ENCODE results near the gene BAZ1A. TPM values are rescaled to one million over a fixed set of nuclear protein-coding genes. Genes with fewer than 3 reads are reported as not detected.

Gene BAZ1A
- polyA plus RNA-seq, 1 donor from 2014 or later = 18.1 TPM

- Histone ChIP-seq H3K9me3 (ENCODE audit: low read length) (no peaks in the 10 kb centered on the region), H3K4me2 (ENCODE audit: low read length) (no peak overlapping the region), H3K36me3 (ENCODE audit: insufficient read depth, low read length) (peaks cover 4% of the 10 kb centered on the region), H3K9me2 (ENCODE audit: insufficient read depth, low read length) (no peaks in the 10 kb centered on the region), H3K9ac (ENCODE audit: low read length) (no peak overlapping the region), H4K20me1 (ENCODE audit: insufficient read depth) (no peaks in the 10 kb centered on the region), H3K27ac (ENCODE audit: low read length) (no peak overlapping the region), H2AFZ (ENCODE audit: low read depth, low read length) (no peak overlapping the region), H3F3A (ENCODE audit: insufficient read depth, low read length, poor library complexity, severe bottlenecking) (no peaks in the 10 kb centered on the region), H3K79me2 (replicated peaks; ENCODE audit: insufficient read depth, low read length) (no peaks in the 10 kb centered on the region), H3K27me3 (ENCODE audit: insufficient read depth, low read depth, low read length) (no peaks in the 10 kb centered on the region), H3K4me3 (ENCODE audit: low read length) (no peak overlapping the region)
- TF ChIP-seq POLR2AphosphoS5 (IDR thresholded peaks at IDR 0.05) (no peak), SMC3 (conservative IDR thresholded peaks at IDR 0.05; ENCODE audit: poor library complexity) (no peak), TAF1 (IDR thresholded peaks at IDR 0.05; ENCODE audit: low read depth) (no peak), RAD21 (conservative IDR thresholded peaks at IDR 0.05) (no peak), EP300 (conservative IDR thresholded peaks at IDR 0.05; ENCODE audit: poor library complexity, severe bottlenecking) (no peak), CTCF (IDR thresholded peaks at IDR 0.05; ENCODE audit: poor library complexity, severe bottlenecking) (no peak), MXI1 (conservative IDR thresholded peaks at IDR 0.05; ENCODE audit: poor library complexity, severe bottlenecking) (no peak), EZH2 (IDR thresholded peaks at IDR 0.05; ENCODE audit: borderline replicate concordance, insufficient read depth, low read length, poor library complexity, severe bottlenecking) (no peak)
- TF ChIP-seq, protein P1, sequence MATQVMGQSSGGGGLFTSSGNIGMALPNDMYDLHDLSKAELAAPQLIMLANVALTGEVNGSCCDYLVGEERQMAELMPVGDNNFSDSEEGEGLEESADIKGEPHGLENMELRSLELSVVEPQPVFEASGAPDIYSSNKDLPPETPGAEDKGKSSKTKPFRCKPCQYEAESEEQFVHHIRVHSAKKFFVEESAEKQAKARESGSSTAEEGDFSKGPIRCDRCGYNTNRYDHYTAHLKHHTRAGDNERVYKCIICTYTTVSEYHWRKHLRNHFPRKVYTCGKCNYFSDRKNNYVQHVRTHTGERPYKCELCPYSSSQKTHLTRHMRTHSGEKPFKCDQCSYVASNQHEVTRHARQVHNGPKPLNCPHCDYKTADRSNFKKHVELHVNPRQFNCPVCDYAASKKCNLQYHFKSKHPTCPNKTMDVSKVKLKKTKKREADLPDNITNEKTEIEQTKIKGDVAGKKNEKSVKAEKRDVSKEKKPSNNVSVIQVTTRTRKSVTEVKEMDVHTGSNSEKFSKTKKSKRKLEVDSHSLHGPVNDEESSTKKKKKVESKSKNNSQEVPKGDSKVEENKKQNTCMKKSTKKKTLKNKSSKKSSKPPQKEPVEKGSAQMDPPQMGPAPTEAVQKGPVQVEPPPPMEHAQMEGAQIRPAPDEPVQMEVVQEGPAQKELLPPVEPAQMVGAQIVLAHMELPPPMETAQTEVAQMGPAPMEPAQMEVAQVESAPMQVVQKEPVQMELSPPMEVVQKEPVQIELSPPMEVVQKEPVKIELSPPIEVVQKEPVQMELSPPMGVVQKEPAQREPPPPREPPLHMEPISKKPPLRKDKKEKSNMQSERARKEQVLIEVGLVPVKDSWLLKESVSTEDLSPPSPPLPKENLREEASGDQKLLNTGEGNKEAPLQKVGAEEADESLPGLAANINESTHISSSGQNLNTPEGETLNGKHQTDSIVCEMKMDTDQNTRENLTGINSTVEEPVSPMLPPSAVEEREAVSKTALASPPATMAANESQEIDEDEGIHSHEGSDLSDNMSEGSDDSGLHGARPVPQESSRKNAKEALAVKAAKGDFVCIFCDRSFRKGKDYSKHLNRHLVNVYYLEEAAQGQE (IDR thresholded peaks at IDR 0.05; ENCODE audit: borderline replicate concordance) = no peak
Observed at GRCh38 chr14:34781242-34781641, 93.9 kb downstream of the BAZ1A start.

DNA sequence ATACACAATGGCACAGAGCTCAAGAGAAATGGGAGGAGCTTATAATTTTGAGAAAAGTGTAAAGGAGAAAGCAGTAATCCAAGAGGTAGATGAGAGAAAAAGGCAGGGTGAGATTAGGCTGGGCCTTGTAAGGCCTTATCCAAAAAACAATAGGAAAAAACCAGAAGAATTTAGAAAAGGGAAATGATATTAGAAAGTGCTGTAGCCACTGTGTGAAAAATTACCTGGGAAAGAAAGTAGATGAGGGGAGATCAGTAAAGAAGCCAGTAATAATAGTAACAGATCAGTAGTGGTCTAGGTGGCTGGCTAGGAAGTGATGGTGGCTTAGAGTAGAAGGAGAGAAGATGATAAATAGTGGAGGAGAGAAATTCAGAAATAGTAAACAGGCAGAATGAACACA, 94.5 kb downstream of the BAZ1A start:
- Histone ChIP-seq H2AFZ (ENCODE audit: low read depth, low read length) (no peak overlapping the region), H3K9ac (ENCODE audit: low read length) (no peak overlapping the region), H3K36me3 (ENCODE audit: insufficient read depth, low read length) (peaks cover 7% of the 10 kb centered on the region), H3K27ac (ENCODE audit: low read length) (no peak overlapping the region), H3K4me3 (ENCODE audit: low read length) (no peak overlapping the region), H4K20me1 (ENCODE audit: insufficient read depth) (no peaks in the 10 kb centered on the region), H3K9me3 (ENCODE audit: low read length) (no peaks in the 10 kb centered on the region), H3K9me2 (ENCODE audit: insufficient read depth, low read length) (no peaks in the 10 kb centered on the region), H3F3A (ENCODE audit: insufficient read depth, low read length, poor library complexity, severe bottlenecking) (no peaks in the 10 kb centered on the region), H3K27me3 (ENCODE audit: insufficient read depth, low read depth, low read length) (no peaks in the 10 kb centered on the region), H3K79me2 (replicated peaks; ENCODE audit: insufficient read depth, low read length) (no peaks in the 10 kb centered on the region), H3K4me2 (ENCODE audit: low read length) (no peak overlapping the region)
- TF ChIP-seq, protein P1 (IDR thresholded peaks at IDR 0.05; ENCODE audit: borderline replicate concordance) = no peak
- TF ChIP-seq EP300 (conservative IDR thresholded peaks at IDR 0.05; ENCODE audit: poor library complexity, severe bottlenecking) (no peak), MXI1 (conservative IDR thresholded peaks at IDR 0.05; ENCODE audit: poor library complexity, severe bottlenecking) (no peak), SMC3 (conservative IDR thresholded peaks at IDR 0.05; ENCODE audit: poor library complexity) (no peak), TAF1 (IDR thresholded peaks at IDR 0.05; ENCODE audit: low read depth) (no peak), RAD21 (conservative IDR thresholded peaks at IDR 0.05) (no peak), CTCF (IDR thresholded peaks at IDR 0.05; ENCODE audit: poor library complexity, severe bottlenecking) (no peak), EZH2 (IDR thresholded peaks at IDR 0.05; ENCODE audit: borderline replicate concordance, insufficient read depth, low read length, poor library complexity, severe bottlenecking) (no peak)
